GM10266 (cell line): Measurements from ENCODE around the gene MAP3K19.

Experiments
- DNase-seq: peaks from one replicate; pipeline ENCODE4 v3.0.0; 2012; ENCODE audit errors: extremely low spot score
- CTCF ChIP-seq: IDR thresholded peaks from 2 replicates; pipeline ENCODE4 v1.5.1; 2012; ENCODE audit warnings: mild to moderate bottlenecking, low read depth; ENCODE audit not compliant: control insufficient read depth, insufficient read depth; ENCODE audit errors: missing control alignments

The MAP3K19 gene

DNA sequence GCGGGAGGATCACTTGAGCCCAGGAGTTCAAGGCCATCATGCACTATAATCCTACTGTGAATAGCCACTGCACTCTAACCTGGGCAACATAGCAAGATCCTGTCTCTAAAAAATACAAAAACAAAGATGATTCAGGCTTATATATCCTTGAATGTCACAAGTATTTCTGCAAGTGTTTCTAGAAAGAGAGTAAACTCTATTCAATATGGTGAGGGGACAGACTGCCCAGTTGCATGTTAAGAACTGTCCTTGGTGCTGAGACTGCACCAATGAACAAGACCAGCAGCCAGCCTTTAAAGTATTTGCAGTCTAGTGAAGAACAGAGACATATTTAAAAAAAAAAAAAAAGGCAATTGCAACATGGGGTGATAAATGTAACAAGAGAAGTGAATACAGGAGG is 16.4 kb downstream of the MAP3K19 start:
- no peak for DNase-seq
- TF ChIP-seq CTCF = no peak

DNA sequence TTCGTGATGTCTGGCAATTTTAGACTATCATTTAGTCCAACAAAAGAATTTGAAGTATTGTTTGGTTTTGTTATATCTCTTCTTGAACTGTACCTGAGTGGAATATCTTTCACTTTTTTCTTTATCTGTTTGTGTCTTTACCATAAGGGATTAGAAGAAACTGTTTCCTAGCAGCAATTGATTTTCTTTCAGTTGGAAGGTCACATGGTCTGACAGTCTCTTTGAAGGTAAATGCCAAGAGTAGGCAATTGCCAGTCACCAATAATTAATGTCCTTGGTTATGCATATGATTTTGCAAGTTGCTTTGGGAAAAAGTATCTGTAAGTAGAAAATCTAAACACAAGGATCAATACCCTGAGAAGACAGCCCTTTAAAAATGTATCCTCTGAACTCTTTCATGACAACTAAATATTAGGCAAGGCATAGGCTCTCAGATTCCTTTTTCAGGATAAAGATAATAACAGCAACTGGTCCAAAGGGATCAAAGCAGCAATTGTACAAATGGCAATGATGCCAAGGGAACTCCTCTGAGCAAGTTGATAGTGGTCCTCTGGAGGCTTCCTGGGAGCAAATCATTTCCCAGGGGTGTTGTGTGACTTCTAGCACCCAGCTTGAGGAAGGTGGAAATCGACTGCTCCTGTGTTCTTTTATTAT is 17.6 kb downstream of the MAP3K19 start:
- no peak for DNase-seq
- TF ChIP-seq CTCF = no peak

DNA sequence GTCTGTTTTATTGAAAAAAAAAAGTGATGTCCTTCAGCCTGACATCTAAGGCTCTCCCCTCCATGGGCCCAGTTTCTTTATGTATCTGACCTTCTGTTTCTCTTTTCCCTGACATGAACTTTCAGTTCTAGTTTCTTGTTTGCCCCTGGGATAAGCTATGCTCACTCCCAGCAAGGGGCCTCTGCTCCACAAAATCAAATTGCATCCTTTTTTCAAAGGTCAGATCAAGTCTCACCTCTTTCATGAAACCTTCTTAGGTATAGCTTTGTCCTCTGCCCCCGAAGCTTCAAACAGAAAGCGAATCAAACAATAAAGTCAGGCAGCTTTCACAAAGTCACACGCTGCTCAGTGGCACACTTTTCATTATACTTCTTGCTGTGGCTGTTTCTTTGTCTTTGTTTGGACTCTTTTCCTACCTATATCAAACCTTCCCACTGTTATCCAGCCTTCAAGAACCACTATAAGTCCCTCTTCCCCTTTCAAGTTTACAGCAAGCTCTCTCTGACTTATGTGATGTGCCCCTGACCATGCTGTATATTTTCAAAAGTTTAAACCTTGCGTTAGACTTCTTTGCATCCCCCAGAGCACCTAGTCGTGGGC is 23.3 kb downstream of the MAP3K19 start:
- TF ChIP-seq CTCF = no peak
- DNase-seq = no peak

GRCh38 chr2:135022952-135023880 is 24.0 kb downstream of the MAP3K19 start:
- no peak for DNase-seq
- no peak for TF ChIP-seq CTCF

DNA sequence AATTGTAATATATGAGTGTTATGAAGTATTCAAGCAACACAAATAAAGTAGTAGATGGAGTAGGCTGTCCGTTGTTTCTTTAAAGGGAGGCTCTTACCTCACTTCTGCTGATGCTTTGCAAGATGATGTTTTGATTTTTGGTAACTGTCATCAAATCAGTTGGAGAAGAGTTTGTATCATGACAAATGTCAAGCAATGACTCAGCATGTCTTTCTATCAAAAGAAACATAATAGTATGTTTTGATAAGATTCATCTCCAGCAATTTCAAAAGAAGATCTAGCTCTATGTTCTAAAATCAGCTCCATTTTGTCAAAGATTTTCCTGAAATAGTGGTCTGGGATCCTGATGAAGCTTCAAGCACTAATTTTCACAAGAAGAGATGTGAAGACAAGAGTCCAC is 25.6 kb downstream of the MAP3K19 start:
- no peak for DNase-seq
- TF ChIP-seq CTCF = no peak

- no peak for TF ChIP-seq CTCF
Observed at GRCh38 chr2:135011633-135012032, 35.6 kb downstream of the MAP3K19 start.

More at GRCh38 chr2:135011633-135012032, 35.6 kb downstream of the MAP3K19 start:
- DNase-seq = no peak
